ENCODE measurements around the gene SNRPD3. TPM values are rescaled to one million over a fixed set of nuclear protein-coding genes. Genes with fewer than 3 reads are reported as not detected.
"Not testable (repeated sequence)": the region's sequence is repeated elsewhere in the genome, so short reads cannot be mapped to it uniquely, and the experiment has no call there.

SNRPD3 gene
- polyA plus RNA-seq, 3 donors: 180 to 218 (median 203) TPM

DNA sequence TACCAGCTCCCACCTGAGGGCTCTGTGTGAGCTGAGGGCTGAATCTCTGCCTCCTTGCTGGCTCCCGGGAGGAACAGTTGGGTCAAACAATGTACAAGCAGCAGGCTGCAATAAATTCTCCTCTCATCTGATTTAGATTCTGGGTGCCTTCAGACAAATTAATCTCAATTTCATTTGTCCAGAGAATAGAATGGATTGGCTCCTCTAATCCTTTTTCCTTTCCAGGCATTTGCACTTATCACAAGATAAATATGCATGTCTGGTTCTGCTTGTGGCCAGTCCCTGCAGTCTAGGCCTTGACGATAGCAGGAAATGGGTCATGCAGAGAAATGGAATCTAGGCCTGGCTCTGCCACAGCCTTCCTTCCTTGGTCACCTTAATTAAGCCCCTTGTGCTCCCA is 31.9 kb upstream of the SNRPD3 start:
- DNase-seq: no peak

DNA sequence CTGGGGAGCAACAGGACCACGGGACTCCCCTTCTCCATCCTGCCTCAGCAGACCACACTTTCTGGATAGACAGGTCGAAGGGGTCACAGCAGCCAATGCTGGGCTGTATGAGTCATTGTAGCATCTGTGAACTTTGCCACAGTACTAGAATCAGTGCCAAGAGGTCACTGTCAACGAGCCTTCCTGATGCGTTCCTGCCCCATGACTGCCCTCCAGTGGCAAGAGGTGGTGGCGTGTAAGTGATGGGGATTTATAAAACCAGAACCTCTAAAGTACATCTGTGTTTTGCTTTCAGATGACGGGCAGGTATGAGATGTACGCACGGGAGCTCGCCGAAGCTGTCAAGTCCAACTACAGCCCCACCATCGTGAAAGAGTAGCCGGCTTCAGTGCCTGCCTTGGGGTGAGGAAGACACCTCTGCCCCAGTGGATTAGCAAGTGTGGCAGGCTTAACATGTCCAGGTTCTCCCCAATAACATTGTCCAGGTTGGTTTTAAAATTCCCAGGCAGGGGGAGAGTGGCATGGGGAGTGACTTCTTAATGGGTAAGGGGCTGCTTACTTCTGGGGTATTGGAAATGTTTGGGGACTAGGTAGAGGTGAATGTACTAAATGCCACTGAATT is 30.3 kb upstream of the SNRPD3 start:
- DNase-seq: peak; percentile 46

DNA sequence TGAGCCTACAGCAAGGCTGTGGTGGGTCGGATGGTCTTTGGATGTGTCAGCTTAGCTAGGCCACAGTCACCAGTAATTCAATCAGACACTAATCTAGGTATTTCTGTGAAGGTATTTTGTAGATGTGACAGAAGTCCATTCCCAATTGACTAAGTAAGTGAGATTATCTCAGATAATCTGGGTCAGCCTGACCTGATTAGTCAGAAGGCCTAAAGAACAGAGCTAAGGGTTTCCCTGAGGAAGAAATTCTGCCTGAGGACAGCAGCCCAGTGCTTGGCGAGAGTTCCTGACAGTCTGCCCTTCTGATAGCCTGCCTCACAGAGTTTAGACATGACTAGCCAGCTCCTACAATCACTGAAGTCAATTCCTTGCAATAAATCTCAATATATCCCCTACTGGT is 29.6 kb upstream of the SNRPD3 start:
- DNase-seq: no peak

DNA sequence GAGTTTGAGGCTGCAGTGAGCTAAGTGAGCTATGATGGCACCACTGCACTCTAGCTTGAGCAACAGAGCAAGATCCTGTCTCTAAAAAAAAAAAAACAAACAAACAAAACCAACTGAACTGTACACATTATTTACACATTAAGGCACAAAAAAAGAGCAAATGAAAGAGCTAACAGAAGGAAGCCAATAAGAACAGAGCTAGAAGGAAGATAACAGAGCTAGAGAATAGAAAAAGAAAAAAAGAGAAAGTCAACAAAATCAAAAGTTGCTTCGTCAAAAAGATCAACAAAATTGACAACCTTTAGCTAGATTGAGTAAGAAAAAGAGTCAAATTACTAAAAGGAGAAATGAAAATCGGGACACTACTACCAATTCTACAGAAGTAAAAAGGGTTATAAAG is 25.9 kb upstream of the SNRPD3 start:
- DNase-seq: no peak

DNA sequence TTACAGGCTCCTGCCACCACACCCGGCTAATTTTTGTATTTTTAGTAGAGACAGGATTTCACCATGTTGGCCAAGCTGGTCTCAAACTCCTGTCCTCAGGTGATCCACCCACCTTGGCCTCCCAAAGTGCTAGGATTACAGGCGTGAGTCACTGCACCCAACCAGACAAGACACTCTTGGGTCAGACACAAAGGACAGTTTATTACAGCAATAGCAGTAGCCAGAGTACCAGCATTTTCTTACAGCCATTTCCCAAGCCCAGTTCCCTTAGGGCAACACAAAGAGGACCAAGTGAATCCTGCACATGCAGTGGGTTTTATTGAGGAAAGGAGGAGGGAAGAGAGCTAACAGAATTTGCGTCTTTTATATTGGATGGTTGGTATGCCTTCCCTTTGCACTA is 24.8 kb upstream of the SNRPD3 start:
- DNase-seq: not testable (repeated sequence)

DNA sequence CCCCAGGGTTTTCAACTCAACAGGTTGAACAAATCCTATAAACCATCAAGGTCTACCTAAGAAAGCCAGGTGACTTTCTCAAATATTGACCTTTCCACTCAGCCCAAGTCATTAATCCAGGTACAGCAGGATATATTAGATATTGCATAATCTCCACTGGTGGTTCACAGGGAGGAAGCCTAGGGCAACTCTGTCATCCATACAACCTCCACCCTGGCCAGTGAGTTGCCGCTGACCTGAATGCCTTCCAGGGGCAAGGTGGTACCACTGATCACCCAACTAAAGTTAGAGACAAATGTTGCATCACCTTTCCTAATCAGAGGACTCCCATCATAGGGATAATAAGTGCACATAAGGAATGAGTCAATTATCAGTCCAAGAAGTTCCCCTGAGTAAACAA is 23.7 kb upstream of the SNRPD3 start:
- no peak for DNase-seq

DNA sequence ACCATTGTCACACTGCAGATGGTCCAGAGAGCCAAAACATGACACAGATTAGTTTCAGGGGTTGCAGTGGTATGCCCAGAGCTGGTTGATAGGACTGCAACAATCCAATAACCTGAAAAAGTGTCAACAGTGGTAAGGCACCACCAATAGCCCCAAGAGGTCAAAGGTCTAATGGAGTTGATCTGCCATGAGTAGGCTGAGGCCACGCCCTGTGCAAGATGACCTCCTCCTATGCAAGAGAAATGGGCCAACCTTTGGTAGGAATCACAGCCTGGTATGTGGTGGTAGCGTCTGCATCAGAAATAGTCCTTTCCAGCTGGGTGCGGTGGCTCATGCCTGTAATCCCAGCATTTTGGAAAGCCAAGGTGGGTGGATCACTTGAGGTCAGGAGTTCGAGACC is 20.5 kb upstream of the SNRPD3 start:
- no peak for DNase-seq

DNA sequence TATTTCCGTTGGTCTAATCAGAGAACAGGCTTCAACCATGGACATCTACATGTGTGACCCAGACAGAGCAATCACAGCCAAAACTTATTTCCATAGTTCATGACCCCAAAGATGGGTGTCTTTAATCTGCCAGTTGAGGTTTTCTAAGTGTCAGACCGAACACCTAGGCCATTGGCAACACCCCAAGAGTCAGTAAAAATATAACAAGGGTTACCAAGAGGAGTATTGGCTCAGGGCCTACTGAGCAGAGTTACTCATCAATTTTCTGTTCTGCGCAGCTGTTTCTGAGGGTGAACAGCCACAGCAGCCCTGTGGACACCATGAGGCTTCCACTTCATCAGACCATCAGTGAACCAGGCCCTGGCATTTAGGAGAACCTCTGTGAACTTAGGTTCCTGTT is 19.7 kb upstream of the SNRPD3 start:
- no peak for DNase-seq

DNA sequence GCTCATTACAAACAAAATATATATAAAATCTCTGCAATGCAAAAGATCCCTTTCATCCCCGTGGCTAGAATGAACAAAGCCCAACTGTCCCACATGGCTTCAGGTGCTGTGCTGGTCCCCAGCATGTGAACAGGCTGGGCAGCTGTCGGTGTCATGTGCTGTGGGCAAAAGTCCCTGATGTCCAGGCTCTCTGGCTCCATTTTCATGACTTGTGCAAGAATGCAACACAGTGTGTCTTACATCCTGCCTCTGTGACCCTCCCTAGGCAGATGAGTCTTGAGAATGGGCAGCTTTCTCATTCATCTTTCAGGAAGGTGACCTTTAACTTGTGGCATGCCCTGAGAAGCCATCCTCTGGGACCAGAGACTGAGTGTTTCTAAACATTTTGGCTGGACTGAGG is 15.3 kb upstream of the SNRPD3 start:
- DNase-seq: no peak

DNA sequence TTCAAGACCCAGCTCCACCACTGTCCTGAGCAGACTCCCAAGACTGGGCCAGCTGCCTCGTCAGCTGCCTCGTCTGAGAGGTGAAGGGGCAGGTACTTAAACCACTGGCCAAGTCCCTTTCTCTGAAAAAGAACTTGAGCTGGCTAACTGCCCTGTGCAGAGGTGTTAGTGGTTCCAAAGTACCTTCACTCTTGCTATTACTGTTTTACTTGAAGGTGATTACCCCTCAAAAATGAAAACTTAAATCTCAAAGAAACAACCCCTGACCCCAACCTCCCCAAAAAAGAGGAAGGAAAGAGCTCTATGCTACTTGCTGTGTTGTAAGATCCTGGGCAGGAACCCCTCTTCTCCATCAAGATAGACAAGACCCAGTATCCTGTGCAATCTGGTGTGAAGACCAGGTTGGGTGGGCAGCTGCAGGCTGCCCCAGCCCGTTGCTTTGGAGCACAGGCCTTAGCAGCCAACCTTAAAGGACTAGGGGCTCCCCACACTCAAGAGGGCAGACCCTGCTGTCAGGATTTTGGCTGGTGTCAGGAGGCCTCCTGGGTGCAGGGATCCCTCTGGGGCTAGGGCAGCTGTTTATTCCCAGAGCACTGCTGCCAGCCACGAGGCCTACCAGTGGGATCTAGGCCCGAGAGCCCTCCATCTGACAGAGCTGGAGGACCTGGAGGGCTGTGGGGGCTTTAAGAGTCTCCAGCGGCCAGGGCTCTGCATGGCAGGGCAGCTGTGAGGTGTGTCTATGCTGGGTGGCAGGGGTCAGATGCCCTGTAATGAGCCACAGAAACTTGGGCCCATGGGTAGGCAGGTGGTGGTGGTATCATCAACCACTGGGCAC is 13.9 kb upstream of the SNRPD3 start:
- DNase-seq: no peak

DNA sequence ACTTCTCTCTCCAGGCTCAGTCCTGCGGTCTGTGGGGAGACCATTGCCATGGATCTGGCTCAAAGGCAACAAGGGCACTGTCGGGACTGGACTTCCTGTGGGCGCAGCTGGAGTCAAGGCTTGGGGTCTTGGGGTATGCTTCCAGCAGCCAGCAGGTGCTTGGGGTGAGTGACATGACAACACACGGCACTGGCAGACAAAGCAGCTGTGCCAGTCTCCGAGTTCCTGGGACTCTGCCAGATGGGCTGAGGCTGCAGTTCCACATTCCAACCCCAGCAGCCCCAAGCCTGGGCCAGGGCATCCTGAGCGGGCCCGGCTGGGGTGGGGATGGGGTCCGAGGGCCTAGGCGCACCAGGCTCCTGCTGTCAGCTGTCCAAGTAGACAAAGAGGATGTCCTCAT is 13.2 kb upstream of the SNRPD3 start:
- no peak for DNase-seq

DNA sequence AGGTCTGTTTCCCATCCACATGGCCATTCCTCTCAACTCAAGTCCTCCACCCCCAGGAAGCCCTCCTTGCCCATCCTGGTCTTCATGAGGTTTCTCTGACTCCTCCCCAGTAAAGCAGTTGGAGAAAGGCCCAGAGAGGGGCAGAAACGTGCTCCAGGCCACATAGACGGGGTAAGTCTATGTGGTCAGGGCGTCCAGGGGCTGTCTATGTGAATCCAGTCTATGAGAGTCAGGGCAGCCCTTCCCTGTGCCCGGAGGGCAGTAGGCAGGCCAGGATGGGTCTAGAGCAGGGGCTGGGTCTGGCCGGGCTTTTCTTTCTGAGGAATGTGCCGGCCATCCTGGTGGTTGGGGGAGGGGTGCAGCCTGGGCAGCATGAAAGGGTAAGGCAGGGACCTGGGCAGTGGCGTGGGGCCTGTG is 12.6 kb upstream of the SNRPD3 start:
- no peak for DNase-seq

DNA sequence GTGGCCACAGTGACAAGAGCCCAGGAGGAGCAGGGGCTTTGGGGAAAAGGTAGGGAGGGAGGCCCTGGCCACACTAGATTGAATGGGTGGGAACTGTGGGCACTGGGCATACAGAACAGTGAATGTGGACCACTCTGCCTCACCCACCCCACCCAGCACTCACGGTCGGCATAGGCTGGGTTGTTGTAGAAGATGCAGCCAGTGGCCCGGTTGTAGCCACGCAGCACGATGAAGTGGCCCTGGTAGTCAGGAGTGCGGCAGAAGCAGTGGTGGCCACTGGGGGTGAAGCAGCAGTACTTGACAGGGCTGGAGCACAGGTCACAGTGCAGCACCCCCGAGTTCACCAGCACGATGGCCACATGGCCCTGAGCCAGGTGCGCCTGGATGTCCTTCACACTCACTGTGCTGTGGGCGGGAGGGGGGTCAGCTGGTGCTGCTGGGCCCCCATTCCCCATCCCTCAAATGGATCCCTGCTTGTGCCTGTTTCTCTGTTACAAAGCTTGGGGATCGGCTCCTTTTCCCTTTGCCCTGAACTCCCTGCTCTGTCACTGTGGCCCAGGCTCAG is 12.0 kb upstream of the SNRPD3 start:
- DNase-seq: no peak

DNA sequence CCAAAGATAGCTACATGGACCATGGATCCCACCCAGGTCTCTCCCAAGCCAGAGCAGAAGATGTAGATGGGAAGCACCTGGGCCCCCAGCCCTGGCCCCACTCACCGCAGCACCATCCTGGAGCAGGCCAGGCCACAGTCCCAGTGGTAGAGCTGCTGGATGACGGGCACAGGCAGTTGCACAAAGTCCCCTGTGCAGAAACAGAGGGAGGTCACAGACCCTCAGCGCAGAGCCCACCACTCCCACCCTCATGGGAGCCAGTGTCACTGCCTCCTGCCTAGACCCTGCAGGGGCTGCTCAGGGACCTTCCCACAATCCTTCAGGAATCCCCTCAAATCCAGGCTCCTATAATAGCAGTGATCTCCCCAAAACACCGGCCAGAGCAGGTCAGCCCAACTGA is 7.0 kb upstream of the SNRPD3 start:
- DNase-seq: no peak

DNA sequence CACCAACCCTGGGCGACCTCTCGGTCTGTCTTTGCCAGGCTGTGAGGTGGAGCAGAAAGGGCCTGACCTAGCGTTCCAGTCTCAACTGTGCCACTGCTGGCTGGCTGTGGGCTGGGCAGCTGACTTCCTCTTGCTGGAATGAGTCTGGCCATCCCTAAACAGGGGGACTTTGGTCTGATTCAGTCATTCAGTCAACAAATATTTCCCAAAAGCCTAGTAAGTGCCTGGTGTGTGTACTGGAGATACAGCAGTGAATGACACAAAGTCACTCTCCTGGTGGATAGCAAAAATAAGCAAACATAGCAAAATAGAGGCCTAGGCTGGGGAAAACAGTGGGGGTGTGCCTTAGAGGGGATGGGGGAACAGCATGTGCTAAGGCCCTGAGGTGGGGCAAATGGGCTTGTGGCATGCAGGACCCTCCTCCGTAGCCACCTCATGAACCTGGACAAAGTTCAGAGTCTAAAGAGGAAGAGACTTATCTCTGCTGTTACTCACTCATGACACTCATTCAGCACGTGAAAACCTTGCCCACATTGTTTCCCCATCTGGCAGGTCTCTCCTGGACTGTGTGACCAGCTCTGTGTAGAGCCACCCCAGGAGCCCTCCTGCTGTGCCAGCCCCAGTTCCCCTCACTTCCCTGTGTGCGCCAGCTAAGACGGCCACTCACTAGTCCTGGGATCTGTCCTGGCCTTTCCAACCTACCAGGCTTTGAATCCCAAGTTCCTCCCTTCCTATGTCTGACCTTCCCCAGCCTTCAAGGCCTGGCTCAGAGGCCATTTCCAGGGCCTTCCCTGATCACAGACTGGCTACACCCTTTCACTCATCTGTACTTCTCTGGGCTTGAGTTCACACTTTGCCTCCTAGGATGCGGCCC is 5.5 kb upstream of the SNRPD3 start:
- no peak for DNase-seq

DNA sequence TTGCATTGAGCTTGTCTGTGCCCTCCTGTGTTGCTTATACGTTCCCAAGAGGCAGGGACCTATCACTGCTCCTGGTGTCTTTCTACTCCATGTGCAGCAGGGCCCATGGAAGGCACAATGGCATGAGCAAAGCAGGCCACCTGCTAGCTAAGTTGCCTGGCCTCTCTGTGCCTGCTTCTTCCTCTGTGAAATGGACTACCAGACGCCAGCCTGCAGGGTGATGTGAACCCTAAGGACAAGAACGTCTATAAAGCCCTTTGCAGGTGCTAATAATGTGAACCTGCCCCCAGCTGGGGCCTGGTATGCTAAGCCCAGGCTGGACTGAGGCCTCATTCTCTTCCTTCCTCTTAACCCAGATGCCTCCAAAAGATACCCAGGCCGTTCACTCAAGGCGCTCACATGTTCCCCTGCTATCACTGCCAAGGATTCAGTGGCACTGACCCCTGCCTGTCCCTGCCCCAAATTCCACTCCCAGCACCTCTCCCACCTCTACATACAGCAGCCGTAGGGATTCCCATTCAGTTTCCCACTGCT is 4.8 kb upstream of the SNRPD3 start:
- DNase-seq: no peak

DNA sequence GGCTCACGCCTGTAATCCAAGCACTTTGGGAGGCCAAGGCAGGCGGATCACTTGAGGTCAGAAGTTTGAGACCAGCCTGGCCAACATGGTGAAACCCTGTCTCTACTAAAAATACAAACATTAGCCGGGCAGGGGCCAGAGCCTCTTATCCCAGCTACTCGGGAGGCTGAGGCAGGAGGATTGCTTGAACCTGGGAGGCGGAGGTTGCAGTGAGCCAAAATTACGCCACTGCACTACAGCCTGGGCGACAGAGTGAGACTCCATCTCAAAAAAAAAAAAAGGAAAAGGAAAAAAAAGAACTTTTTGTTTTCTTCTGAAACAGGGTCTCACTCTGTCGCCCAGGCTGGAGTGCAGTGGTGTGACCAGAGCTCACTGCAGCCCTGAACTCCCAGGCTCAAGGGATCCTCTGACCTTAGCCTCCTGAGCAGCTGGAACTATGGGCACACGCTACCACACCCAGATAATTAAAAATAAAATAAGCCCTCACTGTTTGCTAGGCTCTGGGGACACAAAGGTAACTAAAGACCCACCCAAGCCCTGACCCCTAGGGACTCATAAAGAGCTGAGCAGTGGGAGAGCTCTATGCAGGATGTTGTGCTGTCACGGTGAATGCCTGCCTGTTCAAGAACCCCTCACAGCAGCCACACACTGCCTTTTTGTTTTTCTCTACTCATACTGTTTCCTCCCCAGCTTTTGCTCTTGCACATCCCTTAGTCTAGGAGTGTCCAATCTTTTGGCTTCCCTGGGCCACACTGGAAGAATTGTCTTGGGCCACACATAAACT is 3.1 kb upstream of the SNRPD3 start:
- DNase-seq: not testable (repeated sequence)

DNA sequence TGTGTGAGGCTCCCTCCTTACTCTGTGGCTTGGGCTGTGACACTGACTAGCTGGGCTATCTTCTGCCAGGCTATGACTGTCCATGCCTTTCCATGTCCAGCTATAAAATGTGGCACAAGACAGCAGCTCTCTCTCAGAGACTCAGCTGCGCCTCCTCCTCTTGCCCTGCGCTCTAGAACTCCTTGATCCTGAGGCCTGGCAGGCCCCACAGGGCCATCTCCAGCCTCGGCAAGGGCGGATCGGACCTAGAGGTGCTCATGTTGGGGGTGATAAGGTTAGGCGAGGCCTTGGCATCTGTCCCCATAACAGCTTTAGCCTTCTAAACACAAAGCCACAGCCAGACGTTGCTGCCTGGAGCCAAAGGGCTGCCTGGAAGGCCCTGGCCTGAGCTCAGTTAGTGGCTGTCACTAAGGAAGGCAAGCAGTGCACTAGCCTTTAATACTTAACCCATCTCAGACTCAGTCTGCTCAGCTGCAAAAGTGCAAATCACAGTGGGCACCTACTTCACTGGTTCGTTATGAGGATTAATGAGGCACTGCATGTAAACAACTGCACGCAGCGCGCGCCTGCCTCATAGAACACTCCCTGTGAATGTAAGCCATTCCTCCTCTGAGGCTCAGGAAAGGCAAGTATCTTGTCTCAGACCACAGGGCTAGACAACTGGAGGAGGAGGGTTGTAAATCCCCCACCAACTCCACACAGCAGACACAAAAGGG is 2.0 kb upstream of the SNRPD3 start:
- DNase-seq: peak; percentile 28

DNA sequence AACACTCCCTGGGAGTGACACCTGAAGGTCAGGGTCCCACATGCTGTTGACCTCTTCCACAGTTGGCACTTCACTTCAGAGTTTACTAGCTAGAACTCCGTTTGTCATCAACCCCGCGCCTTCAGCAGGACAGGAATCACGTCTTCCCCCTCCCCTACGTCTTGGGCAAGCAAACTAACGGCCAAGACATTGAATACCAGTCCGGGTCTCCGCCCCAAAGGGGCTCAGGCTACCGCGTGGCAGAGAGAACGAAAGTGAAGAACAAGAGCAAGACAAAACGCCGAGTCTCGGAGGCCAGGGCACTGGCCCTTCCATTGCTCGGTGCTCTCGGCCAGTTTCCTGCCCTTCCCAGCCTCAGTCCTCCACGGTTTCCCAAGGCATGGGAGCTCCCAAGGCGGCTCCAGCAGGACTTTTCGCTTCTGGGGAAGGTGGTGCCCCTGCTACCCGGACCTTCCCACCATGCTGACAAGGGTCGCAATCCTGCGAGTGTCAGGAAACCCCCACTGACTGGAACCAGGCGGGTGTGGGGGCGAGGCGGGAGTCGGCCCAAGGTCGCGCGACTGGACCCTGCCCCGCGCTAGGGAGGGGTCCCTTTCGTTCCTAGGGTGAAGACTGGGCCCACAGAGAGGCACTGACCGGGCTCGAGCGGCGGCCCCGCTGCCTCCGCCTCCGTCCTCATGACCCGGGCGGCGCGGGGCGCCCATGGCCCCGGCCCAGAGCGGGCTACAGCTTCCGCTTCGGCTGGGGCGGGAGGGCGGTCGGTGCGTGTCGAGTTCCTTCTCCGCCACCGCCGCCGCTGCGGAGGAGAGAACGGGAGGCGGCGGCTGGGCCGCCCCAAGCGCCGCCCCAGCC is 1.3 kb upstream of the SNRPD3 start, which contains the start of gene GUCD1:
Gene GUCD1, minus strand, starts transcription at position 826 of the 852 bp plus-strand sequence. Its CDS starts 147 bp downstream, at position 679.
- DNase-seq: peak; percentile 31

Data from renal pelvis (tissue), 4 donors.